Right atrium auricular region (tissue), 2 donors: ENCODE measurements around the gene GHDC. TPM values are rescaled to one million over a fixed set of nuclear protein-coding genes. Genes with fewer than 3 reads are reported as not detected.
A peak's percentile ranks its signal among the peaks of the same experiment; 100 is the strongest.
"Not testable (repeated sequence)": the region's sequence is repeated elsewhere in the genome, so short reads cannot be mapped to it uniquely, and the experiment has no call there.

Experiments
- DNase-seq: peaks from one replicate; pipeline ENCODE4 v3.0.0-alpha.2; 2019; ENCODE audit warnings: low spot score
- H3K27ac ChIP-seq, 2 donors: fragments of 200-600 bp; sonication (generic); 1 replicate in 1 of 2; 2 replicates in 1 of 2; pipeline ENCODE4 v1.5.1; 2016 to 2019
- H3K27me3 ChIP-seq, 2 donors: fragments of 200-600 bp; sonication (generic); one replicate each; pipeline versions ENCODE4 v1.5.1 to v1.6.0; 2017 to 2019
- H3K36me3 ChIP-seq: fragments of 200-600 bp; sonication (generic); one replicate; pipeline ENCODE4 v1.5.1; 2016
- H3K4me1 ChIP-seq, 2 donors: fragments of 200-600 bp; sonication (generic); one replicate each; pipeline versions ENCODE4 v1.5.1 to v1.6.0; 2017 to 2019
- H3K4me3 ChIP-seq, 2 donors: fragments of 200-600 bp; sonication (generic); 1 replicate in 1 of 2; 2 replicates in 1 of 2; pipeline ENCODE4 v1.5.1; 2017 to 2019; ENCODE audit warnings: mild to moderate bottlenecking in 1 of 2, moderate library complexity in 1 of 2
- H3K9me3 ChIP-seq, 2 donors: fragments of 200-600 bp; sonication (generic); one replicate each; pipeline ENCODE4 v1.5.1; 2019
- CTCF ChIP-seq, 2 donors: fragments of 200-600 bp; sonication (generic); IDR thresholded peaks; one replicate each; pipeline ENCODE4 v1.5.1; 2019; ENCODE audit warnings: antibody characterized with exemption in 2 of 2
- total RNA-seq, 2 donors: library from RNA; depleted of rRNA; stranded (reverse); fragments of >200 nt; gene quantifications; one replicate each; pipeline ENCODE4 v1.1.0, GENCODE V29; 2016

The GHDC gene
- total RNA-seq, 2 donors from 2014 or later, result 13.1 to 19.3 TPM

GRCh38 chr17:42159796-42160530 is 34.3 kb downstream of the GHDC start:
- Histone ChIP-seq H3K4me1 (peaks cover 0 to 6% of the 10 kb centered on the region in 2 donors), H3K4me3 (no peak overlapping the region), H3K36me3 (no peaks in the 10 kb centered on the region), H3K9me3 (no peaks in the 10 kb centered on the region), H3K27me3 (no peaks in the 10 kb centered on the region), H3K27ac (no peak overlapping the region)
- no peak for TF ChIP-seq CTCF (IDR thresholded peaks at IDR 0.05)
- DNase-seq, result no peak

- Histone ChIP-seq H3K4me3 (peak overlapping the region; percentile 35 to 98), H3K27ac (peak overlapping the region; percentile 44 to 79), H3K9me3 (no peaks in the 10 kb centered on the region), H3K36me3 (peaks cover 3% of the 10 kb centered on the region), H3K4me1 (peaks cover 0 to 36% of the 10 kb centered on the region in 2 donors), H3K27me3 (no peaks in the 10 kb centered on the region)
- DNase-seq, result no peak
- TF ChIP-seq CTCF (IDR thresholded peaks at IDR 0.05), result no peak
Observed at GRCh38 chr17:42155614-42156045, 38.7 kb downstream of the GHDC start.

GRCh38 chr17:42153919-42154742 is 40.2 kb downstream of the GHDC start:
- DNase-seq, result no peak
- H3K4me1 ChIP-seq, result peaks cover 0 to 36% of the 10 kb centered on the region in 2 donors

GRCh38 chr17:42146911-42147607 is 47.2 kb downstream of the GHDC start:
- Histone ChIP-seq H3K4me3 (no peak overlapping the region), H3K36me3 (peaks cover 18% of the 10 kb centered on the region), H3K9me3 (no peaks in the 10 kb centered on the region), H3K4me1 (peaks cover 0 to 24% of the 10 kb centered on the region in 2 donors), H3K27me3 (no peaks in the 10 kb centered on the region), H3K27ac (no peak overlapping the region)
- TF ChIP-seq CTCF (IDR thresholded peaks at IDR 0.05), result no peak
- no peak for DNase-seq

More at GRCh38 chr17:42153919-42154742, 40.2 kb downstream of the GHDC start:
- no peaks in the 10 kb centered on the region for H3K27me3 ChIP-seq
- peak overlapping the region; percentile 79 to 82 for H3K27ac ChIP-seq
- H3K4me3 ChIP-seq, result peak overlapping the region; percentile 95 to 98
- no peaks in the 10 kb centered on the region for H3K9me3 ChIP-seq
- peaks cover 10% of the 10 kb centered on the region for H3K36me3 ChIP-seq
- no peak for TF ChIP-seq CTCF (IDR thresholded peaks at IDR 0.05)

GRCh38 chr17:42143138-42143537 is 51.2 kb downstream of the GHDC start:
- Histone ChIP-seq H3K27ac (peak overlapping the region in 1 of 2 donors; percentile 77), H3K4me1 (peaks cover 0 to 54% of the 10 kb centered on the region in 2 donors)
- not testable (repeated sequence) for H3K27me3 ChIP-seq, H3K4me3 ChIP-seq, H3K9me3 ChIP-seq, DNase-seq, H3K36me3 ChIP-seq
